GM18907 (cell line): ENCODE results near the gene PSMD9.

Experiments
- ATAC-seq: cut with Tn5 transposase; IDR thresholded peaks from one replicate; pipeline ENCODE4 v1.9.1; 2021; ENCODE audit warnings: mild to moderate bottlenecking, moderate library complexity; ENCODE audit not compliant: unreplicated experiment

PSMD9 gene

DNA sequence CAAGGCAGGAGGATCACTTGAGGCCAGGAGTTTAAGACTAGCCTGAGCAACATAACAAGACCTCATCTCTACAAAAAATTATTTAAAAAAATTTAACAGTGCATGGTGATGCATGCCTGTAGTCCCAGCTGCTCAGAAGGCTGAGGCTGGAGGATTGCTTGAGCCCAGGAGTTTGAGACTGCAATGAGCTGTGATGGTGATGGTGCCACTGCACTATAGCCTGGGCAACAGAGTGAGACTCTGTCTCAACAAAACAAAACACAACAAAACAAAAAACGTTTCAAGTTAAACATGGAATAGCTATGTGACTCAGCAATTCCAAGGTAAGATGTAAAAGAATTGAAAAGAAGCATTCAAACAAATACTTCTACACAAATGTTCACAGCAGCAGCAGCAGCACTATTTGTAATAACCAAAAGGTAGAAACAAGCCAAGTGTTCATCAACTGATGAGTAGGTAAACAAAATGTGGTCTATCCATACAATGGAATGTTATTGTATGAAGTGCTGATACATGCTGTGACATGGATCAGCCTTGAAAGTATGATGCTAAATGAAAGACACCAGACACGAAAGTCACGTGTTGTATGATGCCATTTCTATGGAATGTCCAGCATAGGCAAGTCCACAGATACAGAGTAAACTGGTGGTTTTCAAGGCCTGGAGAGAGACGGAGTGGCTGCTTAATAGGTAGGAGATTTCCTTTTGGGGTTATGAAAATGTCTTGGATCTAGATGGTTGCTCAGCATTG, 61.2 kb downstream of the PSMD9 start:
- no peak for ATAC-seq

DNA sequence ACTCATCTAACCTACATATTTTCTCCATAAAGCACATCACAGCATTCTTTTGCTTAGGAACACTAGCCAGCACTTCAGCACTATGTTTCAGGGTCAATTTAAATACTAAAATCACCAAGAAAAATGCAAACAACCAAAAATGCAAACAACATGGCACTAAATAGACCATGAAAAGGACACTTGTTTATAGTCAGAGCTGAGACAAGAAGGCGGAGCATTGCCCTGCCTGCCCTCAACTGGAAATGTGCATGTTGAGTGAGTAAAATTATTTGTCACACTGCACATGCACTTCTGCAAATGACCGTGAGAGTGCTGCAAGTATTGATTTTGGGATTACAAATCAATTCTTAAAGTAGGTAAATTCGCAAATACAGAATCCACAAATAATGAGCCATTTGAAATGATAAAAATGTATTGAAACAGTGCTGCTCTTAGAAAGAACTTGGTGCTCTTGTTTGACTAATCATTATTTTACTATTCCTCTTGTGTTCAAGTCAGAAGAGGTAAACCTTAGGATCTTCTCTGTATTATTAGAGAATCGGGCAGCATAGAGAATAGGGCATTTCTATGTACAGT, 64.6 kb downstream of the PSMD9 start:
- no peak for ATAC-seq

DNA sequence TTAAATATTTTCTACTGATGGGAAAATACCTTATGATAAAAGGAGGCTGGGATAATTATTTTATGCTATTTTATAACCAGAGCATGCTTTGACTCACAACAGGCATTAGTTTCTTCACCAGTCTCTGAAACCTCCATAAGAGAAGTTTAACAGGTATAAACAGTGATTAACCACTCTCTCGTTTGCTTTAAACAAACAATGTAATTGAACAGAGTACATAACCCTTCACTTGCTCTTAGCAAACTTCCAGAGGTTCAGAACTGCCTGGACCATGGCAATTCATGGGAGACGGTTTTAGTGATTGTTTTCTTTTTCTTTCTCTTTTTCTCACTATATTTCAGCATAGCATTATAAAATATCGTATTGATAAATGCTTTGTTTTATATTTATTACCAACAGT, 65.1 kb downstream of the PSMD9 start:
- no peak for ATAC-seq

DNA sequence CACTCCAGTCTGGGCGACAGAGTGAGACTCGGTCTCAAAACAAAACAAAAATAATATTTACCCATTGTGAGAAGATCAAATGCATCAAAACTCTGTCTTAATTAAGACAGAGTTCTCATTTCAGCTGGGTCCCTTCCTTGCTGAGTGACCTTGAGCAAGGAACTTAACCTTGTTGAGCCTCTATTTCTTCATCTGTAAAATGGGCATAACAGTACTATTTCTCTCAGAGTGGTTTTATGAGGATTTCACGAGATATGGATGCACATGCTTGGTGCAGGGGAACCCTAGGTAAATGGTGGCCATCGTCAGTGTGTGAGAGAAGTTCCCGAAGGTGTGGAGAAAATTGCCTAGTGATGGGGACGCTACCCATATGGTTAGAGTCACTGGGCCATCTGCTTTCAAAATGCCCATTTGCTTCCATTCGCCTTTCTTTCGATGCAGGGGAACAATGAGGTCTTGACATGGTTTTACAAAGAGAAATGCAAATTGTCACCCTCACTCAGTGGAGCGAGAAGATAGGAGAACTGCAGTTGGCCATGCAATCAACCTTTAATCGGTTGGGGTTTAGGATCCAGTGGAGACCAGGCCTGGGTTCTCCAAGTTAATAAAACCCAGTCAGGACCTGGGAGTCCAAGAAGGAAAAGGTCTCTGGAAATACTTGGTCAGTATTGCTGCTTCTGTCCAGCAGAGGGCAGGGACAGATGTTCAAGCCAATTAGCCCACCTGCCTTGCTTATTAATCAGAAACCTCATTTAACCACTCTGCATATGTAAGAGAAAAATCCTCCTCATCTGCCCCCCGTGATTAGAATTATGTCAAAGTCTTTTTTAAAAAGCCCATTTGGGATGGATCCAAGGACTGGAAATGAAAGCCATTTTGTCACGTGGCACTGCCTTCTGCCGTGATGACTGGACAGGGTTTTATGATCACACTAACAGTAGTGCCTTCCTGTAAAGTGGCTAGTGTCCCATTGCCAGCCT, 67.0 kb downstream of the PSMD9 start:
- no peak for ATAC-seq

DNA sequence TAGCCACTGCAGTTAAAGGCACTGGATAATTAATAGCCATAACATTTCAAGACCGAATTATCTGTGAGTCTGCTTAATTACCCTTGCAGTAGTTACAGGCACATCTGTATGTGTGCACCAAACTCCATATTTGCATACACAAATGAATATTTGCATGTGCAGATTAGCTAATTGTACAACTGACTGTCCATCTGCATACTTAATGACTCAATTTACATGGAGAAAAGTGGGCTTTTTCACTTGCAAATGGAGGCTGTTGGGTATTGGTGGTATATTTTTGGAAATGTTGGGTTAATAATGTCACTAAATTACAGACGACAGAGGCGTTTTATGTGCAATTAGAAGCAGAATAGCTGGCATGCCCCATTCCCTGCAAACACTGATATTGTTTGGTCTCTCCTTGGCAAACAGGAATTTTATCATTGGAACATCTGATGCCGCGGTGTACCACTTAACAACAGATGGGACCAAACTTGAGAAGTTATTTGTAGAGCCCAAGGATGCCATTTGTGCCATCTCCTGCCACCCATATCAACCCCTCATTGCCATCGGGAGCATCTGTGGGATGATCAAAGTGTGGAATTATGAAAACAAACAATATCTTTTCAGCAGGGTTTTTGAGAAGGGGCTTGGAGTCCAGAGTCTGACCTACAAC, 69.4 kb downstream of the PSMD9 start:
- ATAC-seq, result no peak

DNA sequence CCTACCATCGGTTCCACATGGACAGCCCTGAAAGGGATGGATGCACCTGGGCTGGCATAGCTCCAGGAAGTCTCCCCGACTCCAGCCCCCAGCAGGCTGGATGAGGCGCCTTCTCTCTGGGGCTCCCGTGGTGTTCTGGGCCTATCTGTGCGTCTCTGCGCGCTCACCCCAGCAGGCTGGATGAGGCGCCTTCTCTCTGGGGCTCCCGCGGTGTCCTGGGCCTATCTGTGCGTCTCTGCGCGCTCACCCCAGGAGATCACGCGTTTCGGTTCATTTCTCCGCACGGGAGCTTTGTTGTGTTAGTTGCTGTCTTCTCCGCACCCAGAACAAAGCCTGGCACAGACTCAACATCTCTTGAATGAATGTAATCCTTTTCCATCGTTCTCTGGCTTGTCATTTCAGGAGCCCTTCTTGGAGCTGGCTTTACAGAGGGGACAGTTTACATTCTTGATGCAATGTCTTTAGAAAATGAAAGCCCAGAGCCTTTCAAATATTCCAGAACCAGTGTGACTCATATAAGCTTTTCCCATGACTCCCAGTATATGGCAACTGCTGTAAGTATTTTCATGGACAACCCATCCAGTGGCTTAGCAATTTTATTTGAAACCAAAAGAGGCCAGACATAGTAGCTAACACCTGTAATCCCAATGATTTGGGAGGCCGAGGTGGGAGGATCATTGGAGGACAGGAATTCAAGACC, 70.1 kb downstream of the PSMD9 start:
- no peak for ATAC-seq

DNA sequence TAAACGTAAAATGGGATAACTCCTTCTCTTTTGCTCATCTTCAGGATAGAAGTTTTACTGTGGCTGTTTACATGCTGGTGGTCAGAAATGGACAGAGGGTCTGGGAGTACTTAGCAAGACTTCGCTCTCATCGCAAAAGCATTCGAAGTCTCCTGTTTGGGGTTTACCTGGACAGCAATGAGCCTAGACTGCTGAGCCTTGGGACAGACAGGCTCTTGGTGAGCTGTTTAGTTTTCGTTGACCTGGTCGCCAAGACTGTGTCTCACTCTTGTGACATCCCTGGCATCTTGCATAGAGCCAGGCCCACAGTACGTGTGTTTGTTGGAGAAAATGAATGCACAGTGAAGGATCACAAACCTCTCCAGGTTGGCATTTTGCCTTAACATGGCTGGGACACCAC, 72.0 kb downstream of the PSMD9 start:
- ATAC-seq, result no peak

DNA sequence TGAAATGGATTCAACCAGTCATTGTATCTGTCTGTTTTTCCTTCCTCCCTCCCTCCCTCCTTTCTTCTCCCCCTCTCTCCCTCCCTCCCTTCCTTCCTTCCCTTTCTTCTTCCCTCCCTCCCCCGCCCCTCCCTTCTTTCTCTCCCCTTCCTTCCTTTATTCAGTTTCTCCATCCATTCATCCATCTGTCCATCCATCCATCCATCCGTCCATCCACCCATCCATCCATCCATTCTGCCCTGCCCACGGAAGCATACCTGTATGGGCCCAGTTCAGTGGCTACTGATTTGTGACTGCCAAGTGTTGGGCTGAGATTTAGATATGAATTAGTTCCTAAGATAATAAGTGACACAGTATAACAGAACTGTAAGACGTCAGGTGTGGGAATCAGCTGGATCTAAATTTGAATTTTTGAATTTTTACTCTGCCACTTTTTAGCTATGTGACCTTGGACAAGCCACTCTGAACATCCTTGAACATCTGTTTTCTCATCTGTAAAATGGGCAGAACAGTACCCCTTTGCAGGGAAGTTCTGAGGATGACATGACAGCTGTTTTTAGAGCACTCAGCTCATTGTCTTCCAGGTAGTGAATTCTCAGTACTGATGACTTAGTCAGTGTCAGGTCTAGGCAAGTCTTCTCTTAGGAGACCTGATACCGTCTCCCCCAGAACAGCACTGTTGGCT, 72.7 kb downstream of the PSMD9 start:
- ATAC-seq, result no peak

DNA sequence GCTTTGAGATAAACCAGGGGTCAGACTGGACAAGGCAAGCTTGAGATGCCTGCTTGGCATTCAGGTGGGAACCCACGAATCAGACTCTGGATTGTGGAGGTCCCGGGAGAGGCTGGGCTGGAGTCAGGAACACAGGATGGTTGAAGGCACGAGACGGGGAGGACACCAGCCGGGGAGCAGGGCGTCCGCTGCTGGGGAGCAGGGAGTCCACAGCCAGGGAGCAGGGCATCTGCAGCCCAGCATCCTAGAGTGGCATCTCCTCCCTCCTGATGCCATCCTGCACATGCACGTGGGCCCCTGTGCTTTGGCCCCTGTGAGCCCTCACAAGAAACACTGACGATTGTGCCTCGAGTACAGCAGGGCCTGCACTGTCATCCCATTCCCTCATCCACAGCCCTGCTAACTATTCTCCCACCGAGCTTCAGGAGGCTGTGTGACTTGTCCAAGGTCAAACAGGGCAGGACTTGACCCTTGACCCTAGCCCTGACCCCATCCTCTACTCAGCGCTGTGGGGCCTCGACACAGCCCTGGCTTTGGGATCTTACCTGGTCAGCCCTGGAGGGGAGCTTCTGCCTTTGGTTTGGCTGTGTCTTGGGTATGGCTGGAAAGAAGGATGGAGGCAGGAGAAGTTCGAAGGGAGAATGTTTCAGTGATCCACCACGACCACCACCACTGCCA, 74.9 kb downstream of the PSMD9 start:
- no peak for ATAC-seq

DNA sequence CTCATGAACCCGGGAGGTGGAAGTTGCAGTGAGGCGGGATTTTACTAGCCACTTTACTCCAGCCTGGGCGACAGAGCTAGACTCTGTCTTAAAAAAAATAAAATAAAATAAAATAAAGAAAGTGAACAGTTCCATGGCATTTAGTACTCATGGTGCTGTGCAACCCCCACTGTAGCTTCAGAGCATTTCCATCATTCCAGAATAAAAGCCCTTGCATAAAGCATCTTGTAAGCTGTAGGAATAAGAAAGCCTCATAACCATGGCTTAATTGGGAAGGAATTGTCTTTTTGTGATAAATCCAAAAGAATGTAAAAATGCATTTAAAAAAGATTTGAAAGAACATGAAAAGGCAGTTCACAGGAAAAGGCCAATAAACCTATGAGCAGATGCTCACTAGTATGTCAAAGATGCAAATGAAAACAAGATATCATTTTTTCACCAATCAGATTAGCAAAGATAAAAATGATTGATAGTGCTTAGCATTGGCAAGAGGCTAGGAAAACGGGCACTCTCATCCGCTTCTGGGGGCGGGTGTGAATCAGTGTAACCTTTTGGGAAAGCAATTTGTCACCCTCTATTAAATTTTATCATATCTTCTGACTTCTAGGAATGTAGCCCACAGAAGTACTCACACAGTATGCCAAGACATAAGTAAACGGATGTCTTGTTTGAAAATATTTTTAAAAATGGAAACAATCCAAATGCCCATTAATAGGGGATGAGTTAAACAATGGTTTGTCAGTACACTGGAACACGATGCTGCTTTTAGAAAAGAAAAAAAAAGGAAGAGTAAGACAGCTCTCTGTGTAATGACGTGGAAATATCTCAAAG, 76.4 kb downstream of the PSMD9 start:
- ATAC-seq, result no peak

DNA sequence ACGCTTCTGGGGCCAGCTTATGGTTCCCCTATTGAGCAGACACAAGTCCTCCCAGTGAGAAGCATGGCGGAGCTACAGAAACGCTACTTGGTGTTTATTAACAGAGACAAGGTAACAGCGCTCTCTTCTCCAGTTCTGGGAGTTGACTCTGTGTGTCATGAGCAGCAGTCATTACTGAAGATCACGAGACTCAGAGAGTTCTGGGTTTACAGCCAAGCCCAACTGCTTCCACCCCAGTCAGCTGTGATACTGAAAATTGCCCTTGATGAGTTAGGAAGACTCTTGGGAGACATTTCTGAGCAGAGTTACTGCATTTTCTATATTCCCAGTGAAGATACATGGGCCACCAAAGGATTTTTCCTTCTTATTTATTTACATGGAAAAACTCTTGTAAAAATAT, 78.4 kb downstream of the PSMD9 start:
- ATAC-seq, result no peak
